GM12878 (cell line): Measurements from ENCODE around the gene GIGYF2. TPM values are rescaled to one million over a fixed set of nuclear protein-coding genes. Genes with fewer than 3 reads are reported as not detected.

Experiments used
- EZH2 ChIP-seq: IDR thresholded peaks from 2 replicates; pipeline ENCODE4 v1.6.1; 2012; ENCODE audit warnings: low read depth, mild to moderate bottlenecking, control low read depth, inconsistent platforms, low read length, borderline replicate concordance; ENCODE audit not compliant: control insufficient read depth
- HDAC6 ChIP-seq: fragments of 200-600 bp; sonication (generic); IDR thresholded peaks from one replicate; pipeline ENCODE4 v1.8.0; 2017; ENCODE audit warnings: antibody characterized with exemption; ENCODE audit not compliant: unreplicated experiment
- IRF4 ChIP-seq: IDR thresholded peaks from 2 replicates; pipeline ENCODE4 v1.6.1; 2011; ENCODE audit warnings: low read depth, low read length
- MEF2B ChIP-seq: fragments of 450-650 bp; IDR thresholded peaks from 2 replicates; pipeline ENCODE4 v1.6.1; 2018; ENCODE audit warnings: mild to moderate bottlenecking, moderate library complexity; ENCODE audit not compliant: partially characterized antibody, poor library complexity, severe bottlenecking
- NBN ChIP-seq: fragments of 450-650 bp; IDR thresholded peaks from 2 replicates; pipeline ENCODE4 v1.6.1; 2016
- NFYA ChIP-seq: IDR thresholded peaks from 2 replicates; pipeline ENCODE4 v1.6.1; 2011; ENCODE audit warnings: low read depth, mild to moderate bottlenecking, low read length, improper control_type of control experiment, borderline replicate concordance
- NR2C1 ChIP-seq: fragments of 450-650 bp; IDR thresholded peaks from 2 replicates; pipeline ENCODE4 v1.6.1; 2017; ENCODE audit warnings: antibody characterized with exemption, mild to moderate bottlenecking, moderate library complexity
- RAD51 ChIP-seq: fragments of 450-650 bp; IDR thresholded peaks from 2 replicates; pipeline ENCODE4 v1.6.1; 2016; ENCODE audit warnings: moderate library complexity, mild to moderate bottlenecking, inconsistent platforms
- RFX5 ChIP-seq: IDR thresholded peaks from 2 replicates; pipeline ENCODE4 v1.6.1; 2011; ENCODE audit warnings: low read depth, low read length, improper control_type of control experiment
- SREBF1 ChIP-seq: IDR thresholded peaks from 2 replicates; pipeline ENCODE4 v1.6.1; 2012; ENCODE audit warnings: mild to moderate bottlenecking, low read length
- SUPT20H ChIP-seq: IDR thresholded peaks from 2 replicates; pipeline ENCODE4 v1.6.1; 2011; ENCODE audit warnings: low read depth, mild to moderate bottlenecking, low read length, moderate library complexity, borderline replicate concordance; ENCODE audit not compliant: control insufficient read depth
- TCF3 ChIP-seq: IDR thresholded peaks from 2 replicates; pipeline ENCODE4 v1.6.1; 2012; ENCODE audit warnings: low read depth, mild to moderate bottlenecking, low read length, borderline replicate concordance; ENCODE audit not compliant: insufficient read depth
- TCF7 ChIP-seq: IDR thresholded peaks from 2 replicates; pipeline ENCODE4 v1.6.1; 2014; ENCODE audit warnings: antibody characterized with exemption, borderline replicate concordance
- ZZZ3 ChIP-seq: IDR thresholded peaks from 2 replicates; pipeline ENCODE4 v1.6.1; 2011; ENCODE audit warnings: low read depth; ENCODE audit not compliant: control insufficient read depth, insufficient read length
- polyA plus RNA-seq, 11 experiments: library from polyadenylated mRNA; depleted of rRNA in 4 of 11; unstranded in 6 of 11; stranded (reverse) in 5 of 11; fragments of >200 nt; fragmentation: Nextera tagmentation in 4 of 11; fragmentation: Illumina TruSeq in 1 of 11; extraction: Ambion mirVana in 4 of 11; extraction: Trizol in 1 of 11; gene quantifications; 1 replicate in 1 of 11; 2 replicates in 10 of 11; pipeline versions ENCODE4 v1.2.1 to v1.2.3, GENCODE V29; 2011 to 2016; ENCODE audit warnings: inconsistent platforms in 2 of 11, missing spikeins in 2 of 11, low read depth in 1 of 11
- total RNA-seq, 4 experiments: library from RNA; depleted of rRNA in 3 of 4; stranded (reverse); fragments of >200 nt in 3 of 4; fragmentation: Illumina TruSeq in 1 of 4; extraction: Trizol in 1 of 4; gene quantifications; 2 replicates each; pipeline versions ENCODE4 v1.2.1 to v1.2.3, GENCODE V29; 2013 to 2021
- TF ChIP-seq, protein P1 (sequence below): IDR thresholded peaks from 2 replicates; pipeline ENCODE4 v1.6.1; 2012; ENCODE audit warnings: low read depth, low read length, improper control_type of control experiment
- TF ChIP-seq, protein P2 (sequence below): fragments of 450-650 bp; IDR thresholded peaks from 2 replicates; pipeline ENCODE4 v1.6.1; 2017; ENCODE audit warnings: mild to moderate bottlenecking, moderate library complexity
- TF ChIP-seq, protein P3 (sequence below): IDR thresholded peaks from 2 replicates; pipeline ENCODE4 v1.6.1; 2012; ENCODE audit warnings: mild to moderate bottlenecking, low read depth, low read length
- TF ChIP-seq, protein P4 (sequence below): fragments of 450-650 bp; IDR thresholded peaks from 2 replicates; pipeline ENCODE4 v1.6.1; 2018; ENCODE audit warnings: borderline replicate concordance, mild to moderate bottlenecking; ENCODE audit not compliant: partially characterized antibody
- TF ChIP-seq, protein P5 (sequence below): IDR thresholded peaks from 2 replicates; pipeline ENCODE4 v1.6.1; 2011; ENCODE audit warnings: borderline replicate concordance, low read depth, mild to moderate bottlenecking, moderate library complexity, low read length; ENCODE audit not compliant: insufficient read depth, poor library complexity, severe bottlenecking

Gene GIGYF2
- total and polyA plus RNA-seq, 10 of the 15 experiments (the other 5 are each of a cell fraction or from before 2014, with no cell fraction given) = 12.2 to 47.2 (median 39.0) TPM

DNA sequence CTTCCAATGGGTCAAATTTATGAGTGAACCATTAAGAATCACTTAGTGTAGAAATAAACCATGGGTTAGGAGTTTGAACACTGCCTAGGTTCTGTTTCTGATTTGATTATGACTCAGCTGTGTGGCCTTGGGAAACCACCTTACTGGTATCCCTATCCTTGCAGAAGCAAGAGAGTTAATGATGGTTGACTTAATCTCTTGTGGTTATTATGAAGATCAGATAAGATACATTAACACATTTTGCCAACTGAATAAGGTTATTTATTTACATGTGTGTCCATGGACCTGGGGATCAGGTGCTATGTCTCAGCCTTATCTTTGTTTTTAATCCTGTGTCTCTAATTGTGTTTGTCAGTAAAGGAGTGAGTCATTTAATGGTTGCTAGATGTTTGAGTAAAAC is 84.6 kb downstream of the GIGYF2 start (continued):
- TF ChIP-seq, protein P1, sequence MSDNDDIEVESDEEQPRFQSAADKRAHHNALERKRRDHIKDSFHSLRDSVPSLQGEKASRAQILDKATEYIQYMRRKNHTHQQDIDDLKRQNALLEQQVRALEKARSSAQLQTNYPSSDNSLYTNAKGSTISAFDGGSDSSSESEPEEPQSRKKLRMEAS = no peak
- no peak for TF ChIP-seq TCF3
- no peak for TF ChIP-seq EZH2
- TF ChIP-seq, protein P2, sequence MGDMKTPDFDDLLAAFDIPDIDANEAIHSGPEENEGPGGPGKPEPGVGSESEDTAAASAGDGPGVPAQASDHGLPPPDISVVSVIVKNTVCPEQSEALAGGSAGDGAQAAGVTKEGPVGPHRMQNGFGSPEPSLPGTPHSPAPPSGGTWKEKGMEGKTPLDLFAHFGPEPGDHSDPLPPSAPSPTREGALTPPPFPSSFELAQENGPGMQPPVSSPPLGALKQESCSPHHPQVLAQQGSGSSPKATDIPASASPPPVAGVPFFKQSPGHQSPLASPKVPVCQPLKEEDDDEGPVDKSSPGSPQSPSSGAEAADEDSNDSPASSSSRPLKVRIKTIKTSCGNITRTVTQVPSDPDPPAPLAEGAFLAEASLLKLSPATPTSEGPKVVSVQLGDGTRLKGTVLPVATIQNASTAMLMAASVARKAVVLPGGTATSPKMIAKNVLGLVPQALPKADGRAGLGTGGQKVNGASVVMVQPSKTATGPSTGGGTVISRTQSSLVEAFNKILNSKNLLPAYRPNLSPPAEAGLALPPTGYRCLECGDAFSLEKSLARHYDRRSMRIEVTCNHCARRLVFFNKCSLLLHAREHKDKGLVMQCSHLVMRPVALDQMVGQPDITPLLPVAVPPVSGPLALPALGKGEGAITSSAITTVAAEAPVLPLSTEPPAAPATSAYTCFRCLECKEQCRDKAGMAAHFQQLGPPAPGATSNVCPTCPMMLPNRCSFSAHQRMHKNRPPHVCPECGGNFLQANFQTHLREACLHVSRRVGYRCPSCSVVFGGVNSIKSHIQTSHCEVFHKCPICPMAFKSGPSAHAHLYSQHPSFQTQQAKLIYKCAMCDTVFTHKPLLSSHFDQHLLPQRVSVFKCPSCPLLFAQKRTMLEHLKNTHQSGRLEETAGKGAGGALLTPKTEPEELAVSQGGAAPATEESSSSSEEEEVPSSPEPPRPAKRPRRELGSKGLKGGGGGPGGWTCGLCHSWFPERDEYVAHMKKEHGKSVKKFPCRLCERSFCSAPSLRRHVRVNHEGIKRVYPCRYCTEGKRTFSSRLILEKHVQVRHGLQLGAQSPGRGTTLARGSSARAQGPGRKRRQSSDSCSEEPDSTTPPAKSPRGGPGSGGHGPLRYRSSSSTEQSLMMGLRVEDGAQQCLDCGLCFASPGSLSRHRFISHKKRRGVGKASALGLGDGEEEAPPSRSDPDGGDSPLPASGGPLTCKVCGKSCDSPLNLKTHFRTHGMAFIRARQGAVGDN = no peak
- no peak for TF ChIP-seq RAD51
- TF ChIP-seq RFX5 = no peak
- no peak for TF ChIP-seq NBN
- TF ChIP-seq MEF2B = peak; percentile 31
- 0 out of 2 replicates have a peak, but pooled peaks have one; percentile 34 for TF ChIP-seq IRF4
- no peak for TF ChIP-seq NR2C1
- no peak for TF ChIP-seq SREBF1
- TF ChIP-seq TCF7 = no peak
- TF ChIP-seq HDAC6 = no peak
- no peak for TF ChIP-seq ZZZ3
- TF ChIP-seq, protein P3, sequence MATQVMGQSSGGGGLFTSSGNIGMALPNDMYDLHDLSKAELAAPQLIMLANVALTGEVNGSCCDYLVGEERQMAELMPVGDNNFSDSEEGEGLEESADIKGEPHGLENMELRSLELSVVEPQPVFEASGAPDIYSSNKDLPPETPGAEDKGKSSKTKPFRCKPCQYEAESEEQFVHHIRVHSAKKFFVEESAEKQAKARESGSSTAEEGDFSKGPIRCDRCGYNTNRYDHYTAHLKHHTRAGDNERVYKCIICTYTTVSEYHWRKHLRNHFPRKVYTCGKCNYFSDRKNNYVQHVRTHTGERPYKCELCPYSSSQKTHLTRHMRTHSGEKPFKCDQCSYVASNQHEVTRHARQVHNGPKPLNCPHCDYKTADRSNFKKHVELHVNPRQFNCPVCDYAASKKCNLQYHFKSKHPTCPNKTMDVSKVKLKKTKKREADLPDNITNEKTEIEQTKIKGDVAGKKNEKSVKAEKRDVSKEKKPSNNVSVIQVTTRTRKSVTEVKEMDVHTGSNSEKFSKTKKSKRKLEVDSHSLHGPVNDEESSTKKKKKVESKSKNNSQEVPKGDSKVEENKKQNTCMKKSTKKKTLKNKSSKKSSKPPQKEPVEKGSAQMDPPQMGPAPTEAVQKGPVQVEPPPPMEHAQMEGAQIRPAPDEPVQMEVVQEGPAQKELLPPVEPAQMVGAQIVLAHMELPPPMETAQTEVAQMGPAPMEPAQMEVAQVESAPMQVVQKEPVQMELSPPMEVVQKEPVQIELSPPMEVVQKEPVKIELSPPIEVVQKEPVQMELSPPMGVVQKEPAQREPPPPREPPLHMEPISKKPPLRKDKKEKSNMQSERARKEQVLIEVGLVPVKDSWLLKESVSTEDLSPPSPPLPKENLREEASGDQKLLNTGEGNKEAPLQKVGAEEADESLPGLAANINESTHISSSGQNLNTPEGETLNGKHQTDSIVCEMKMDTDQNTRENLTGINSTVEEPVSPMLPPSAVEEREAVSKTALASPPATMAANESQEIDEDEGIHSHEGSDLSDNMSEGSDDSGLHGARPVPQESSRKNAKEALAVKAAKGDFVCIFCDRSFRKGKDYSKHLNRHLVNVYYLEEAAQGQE = no peak
- TF ChIP-seq SUPT20H = no peak
- TF ChIP-seq NFYA = no peak
- TF ChIP-seq, protein P4, sequence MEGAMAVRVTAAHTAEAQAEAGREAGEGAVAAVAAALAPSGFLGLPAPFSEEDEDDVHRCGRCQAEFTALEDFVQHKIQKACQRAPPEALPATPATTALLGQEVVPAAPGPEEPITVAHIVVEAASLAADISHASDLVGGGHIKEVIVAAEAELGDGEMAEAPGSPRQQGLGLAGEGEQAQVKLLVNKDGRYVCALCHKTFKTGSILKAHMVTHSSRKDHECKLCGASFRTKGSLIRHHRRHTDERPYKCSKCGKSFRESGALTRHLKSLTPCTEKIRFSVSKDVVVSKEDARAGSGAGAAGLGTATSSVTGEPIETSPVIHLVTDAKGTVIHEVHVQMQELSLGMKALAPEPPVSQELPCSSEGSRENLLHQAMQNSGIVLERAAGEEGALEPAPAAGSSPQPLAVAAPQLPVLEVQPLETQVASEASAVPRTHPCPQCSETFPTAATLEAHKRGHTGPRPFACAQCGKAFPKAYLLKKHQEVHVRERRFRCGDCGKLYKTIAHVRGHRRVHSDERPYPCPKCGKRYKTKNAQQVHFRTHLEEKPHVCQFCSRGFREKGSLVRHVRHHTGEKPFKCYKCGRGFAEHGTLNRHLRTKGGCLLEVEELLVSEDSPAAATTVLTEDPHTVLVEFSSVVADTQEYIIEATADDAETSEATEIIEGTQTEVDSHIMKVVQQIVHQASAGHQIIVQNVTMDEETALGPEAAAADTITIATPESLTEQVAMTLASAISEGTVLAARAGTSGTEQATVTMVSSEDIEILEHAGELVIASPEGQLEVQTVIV = no peak
- TF ChIP-seq, protein P5, sequence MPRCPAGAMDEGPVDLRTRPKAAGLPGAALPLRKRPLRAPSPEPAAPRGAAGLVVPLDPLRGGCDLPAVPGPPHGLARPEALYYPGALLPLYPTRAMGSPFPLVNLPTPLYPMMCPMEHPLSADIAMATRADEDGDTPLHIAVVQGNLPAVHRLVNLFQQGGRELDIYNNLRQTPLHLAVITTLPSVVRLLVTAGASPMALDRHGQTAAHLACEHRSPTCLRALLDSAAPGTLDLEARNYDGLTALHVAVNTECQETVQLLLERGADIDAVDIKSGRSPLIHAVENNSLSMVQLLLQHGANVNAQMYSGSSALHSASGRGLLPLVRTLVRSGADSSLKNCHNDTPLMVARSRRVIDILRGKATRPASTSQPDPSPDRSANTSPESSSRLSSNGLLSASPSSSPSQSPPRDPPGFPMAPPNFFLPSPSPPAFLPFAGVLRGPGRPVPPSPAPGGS = no peak
